Skeletal muscle satellite cell (primary cell): ENCODE data around the gene CLPTM1L.

Source experiments
- H3K27me3 ChIP-seq: 2 replicates; pipeline ENCODE4 v1.7.0; 2013; ENCODE audit warnings: low read length; ENCODE audit not compliant: control insufficient read depth, insufficient read depth
- H3K36me3 ChIP-seq: 2 replicates; pipeline ENCODE4 v1.7.0; 2013; ENCODE audit warnings: mild to moderate bottlenecking, control low read depth, low read length; ENCODE audit not compliant: insufficient read depth
- H3K4me1 ChIP-seq: 2 replicates; pipeline ENCODE4 v1.7.0; 2013; ENCODE audit warnings: low read length; ENCODE audit not compliant: control insufficient read depth, insufficient read depth
- H3K4me2 ChIP-seq: 2 replicates; pipeline ENCODE4 v1.7.0; 2013; ENCODE audit warnings: mild to moderate bottlenecking, low read length
- H3K4me3 ChIP-seq: 2 replicates; pipeline ENCODE4 v1.7.0; 2013; ENCODE audit warnings: low read length
- H3K9ac ChIP-seq: 2 replicates; pipeline ENCODE4 v1.7.0; 2013; ENCODE audit warnings: mild to moderate bottlenecking, low read depth, low read length, moderate library complexity
- H3K9me3 ChIP-seq: replicated peaks from 2 replicates; pipeline ENCODE4 v1.7.0; 2013; ENCODE audit warnings: mild to moderate bottlenecking, control low read depth, low read length

CLPTM1L gene

GRCh38 chr5:1357946-1358725, 13.2 kb upstream of the CLPTM1L start:
- Histone ChIP-seq H3K4me2 (no peak overlapping the region), H3K36me3 (no peaks in the 10 kb centered on the region), H3K4me3 (no peak overlapping the region), H3K27me3 (peaks cover 58% of the 10 kb centered on the region), H3K4me1 (no peaks in the 10 kb centered on the region), H3K9ac (no peak overlapping the region), H3K9me3 (no peaks in the 10 kb centered on the region)

GRCh38 chr5:1356873-1357787, 12.2 kb upstream of the CLPTM1L start:
- Histone ChIP-seq H3K4me1 (no peaks in the 10 kb centered on the region), H3K9me3 (no peaks in the 10 kb centered on the region), H3K9ac (no peak overlapping the region), H3K4me3 (no peak overlapping the region), H3K4me2 (no peak overlapping the region), H3K36me3 (no peaks in the 10 kb centered on the region), H3K27me3 (peaks cover 55% of the 10 kb centered on the region)

- H3K9me3 ChIP-seq = no peaks in the 10 kb centered on the region
- no peak overlapping the region for H3K4me2 ChIP-seq
- no peaks in the 10 kb centered on the region for H3K36me3 ChIP-seq
- no peak overlapping the region for H3K9ac ChIP-seq
- H3K4me1 ChIP-seq = no peaks in the 10 kb centered on the region
- peaks cover 44% of the 10 kb centered on the region for H3K27me3 ChIP-seq
- H3K4me3 ChIP-seq = no peak overlapping the region
Observed at GRCh38 chr5:1354576-1354975, 9.7 kb upstream of the CLPTM1L start.

- H3K4me2 ChIP-seq = no peak overlapping the region
- H3K4me3 ChIP-seq = no peak overlapping the region
- no peaks in the 10 kb centered on the region for H3K4me1 ChIP-seq
- peaks cover 26% of the 10 kb centered on the region for H3K27me3 ChIP-seq
- H3K36me3 ChIP-seq = no peaks in the 10 kb centered on the region
- no peak overlapping the region for H3K9ac ChIP-seq
- H3K9me3 ChIP-seq = no peaks in the 10 kb centered on the region
Observed at GRCh38 chr5:1352231-1353219, 7.6 kb upstream of the CLPTM1L start.

- peaks cover 15% of the 10 kb centered on the region for H3K27me3 ChIP-seq
- H3K4me1 ChIP-seq = no peaks in the 10 kb centered on the region
- no peak overlapping the region for H3K9ac ChIP-seq
- no peaks in the 10 kb centered on the region for H3K36me3 ChIP-seq
- no peaks in the 10 kb centered on the region for H3K9me3 ChIP-seq
- H3K4me2 ChIP-seq = no peak overlapping the region
- no peak overlapping the region for H3K4me3 ChIP-seq
Observed at GRCh38 chr5:1351156-1351555, 6.3 kb upstream of the CLPTM1L start.

- H3K9me3 ChIP-seq = no peaks in the 10 kb centered on the region
- peaks cover 10% of the 10 kb centered on the region for H3K27me3 ChIP-seq
- H3K9ac ChIP-seq = no peak overlapping the region
- H3K4me2 ChIP-seq = no peak overlapping the region
- H3K4me3 ChIP-seq = no peak overlapping the region
- H3K36me3 ChIP-seq = no peaks in the 10 kb centered on the region
- peaks cover 6% of the 10 kb centered on the region for H3K4me1 ChIP-seq
Observed at GRCh38 chr5:1349246-1349645, 4.3 kb upstream of the CLPTM1L start.

- no peak overlapping the region for H3K9ac ChIP-seq
Observed at GRCh38 chr5:1348986-1349245, 4.0 kb upstream of the CLPTM1L start.

GRCh38 chr5:1347571-1347970, 2.7 kb upstream of the CLPTM1L start:
- H3K9ac ChIP-seq = no peak overlapping the region

More at GRCh38 chr5:1348986-1349245, 4.0 kb upstream of the CLPTM1L start:
- peaks cover 9% of the 10 kb centered on the region for H3K4me1 ChIP-seq
- H3K4me3 ChIP-seq = no peak overlapping the region
- H3K27me3 ChIP-seq = peaks cover 10% of the 10 kb centered on the region
- H3K4me2 ChIP-seq = no peak overlapping the region
- no peaks in the 10 kb centered on the region for H3K9me3 ChIP-seq
- H3K36me3 ChIP-seq = no peaks in the 10 kb centered on the region

GRCh38 chr5:1346627-1347440, 1.9 kb upstream of the CLPTM1L start:
- H3K36me3 ChIP-seq = peaks cover 12% of the 10 kb centered on the region
- no peak overlapping the region for H3K4me3 ChIP-seq
- no peak overlapping the region for H3K4me2 ChIP-seq
- H3K4me1 ChIP-seq = peaks cover 17% of the 10 kb centered on the region
- no peak overlapping the region for H3K9ac ChIP-seq
- peaks cover 6% of the 10 kb centered on the region for H3K27me3 ChIP-seq
- H3K9me3 ChIP-seq = no peaks in the 10 kb centered on the region

More at GRCh38 chr5:1347571-1347970, 2.7 kb upstream of the CLPTM1L start:
- Histone ChIP-seq H3K4me1 (peaks cover 17% of the 10 kb centered on the region), H3K4me3 (no peak overlapping the region), H3K9me3 (no peaks in the 10 kb centered on the region), H3K4me2 (no peak overlapping the region), H3K36me3 (peaks cover 5% of the 10 kb centered on the region), H3K27me3 (peaks cover 8% of the 10 kb centered on the region)

GRCh38 chr5:1345876-1346626, 1.2 kb upstream of the CLPTM1L start:
- H3K27me3 ChIP-seq = peaks cover 6% of the 10 kb centered on the region
- peaks cover 18% of the 10 kb centered on the region for H3K36me3 ChIP-seq
- H3K4me1 ChIP-seq = peaks cover 17% of the 10 kb centered on the region
- H3K4me2 ChIP-seq = peak overlapping the region; percentile 91
- H3K9me3 ChIP-seq = no peaks in the 10 kb centered on the region
- peak overlapping the region; percentile 100 for H3K4me3 ChIP-seq
- peak overlapping the region; percentile 100 for H3K9ac ChIP-seq
